A204.1 (cell line): ENCODE results near the gene UQCC5.

Source experiments
- FAIRE-seq: peaks from 2 replicates; lab custom pipeline; 2012; peaks lifted over from hg19 to GRCh38; lab: Jason Lieb, UNC

The UQCC5 gene

DNA sequence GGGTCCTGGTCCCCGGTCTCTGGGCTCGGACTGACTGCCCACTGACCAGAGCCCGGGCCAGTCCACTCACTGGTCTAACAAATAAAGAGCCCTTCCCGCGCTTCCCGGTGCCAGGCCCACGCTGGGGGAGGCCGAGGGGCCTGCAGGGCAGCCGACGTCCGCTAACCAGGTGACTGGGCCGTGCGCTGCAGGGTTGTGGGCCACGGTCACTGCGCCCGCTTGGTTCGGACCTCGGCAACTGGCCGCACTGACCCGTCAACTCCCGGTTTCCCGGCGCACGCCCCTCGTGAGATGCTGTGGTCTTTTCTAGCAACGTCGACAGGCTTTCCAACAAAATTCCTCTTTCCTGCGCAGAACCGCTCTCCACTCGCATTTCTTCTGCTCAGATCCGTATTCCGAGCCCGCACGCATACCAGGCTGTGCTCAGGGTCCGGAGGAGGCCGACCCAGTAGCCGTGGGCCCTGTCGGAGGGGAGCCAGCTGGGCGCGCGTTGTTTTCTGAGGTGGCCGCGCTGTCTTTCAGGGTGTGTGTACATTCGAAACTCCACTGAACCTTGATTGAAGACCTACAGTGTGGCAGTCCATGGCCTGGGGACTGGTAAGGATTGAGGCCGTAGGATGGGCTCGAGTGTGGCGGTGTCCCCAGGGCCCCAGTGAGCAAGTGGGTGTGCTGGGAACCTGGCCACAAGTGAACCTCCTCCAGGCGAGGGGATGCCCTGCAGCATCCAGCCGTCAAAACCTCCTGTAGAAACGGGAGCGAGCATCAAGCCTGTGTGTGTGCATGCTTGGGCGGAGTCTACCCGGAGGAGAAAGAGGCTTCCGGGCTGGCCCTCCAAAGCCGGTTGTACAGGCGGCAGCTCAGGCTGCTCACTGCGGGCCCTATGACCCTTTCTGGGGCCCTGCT, 1.9 kb upstream of the UQCC5 start:
- FAIRE-seq: no peak

DNA sequence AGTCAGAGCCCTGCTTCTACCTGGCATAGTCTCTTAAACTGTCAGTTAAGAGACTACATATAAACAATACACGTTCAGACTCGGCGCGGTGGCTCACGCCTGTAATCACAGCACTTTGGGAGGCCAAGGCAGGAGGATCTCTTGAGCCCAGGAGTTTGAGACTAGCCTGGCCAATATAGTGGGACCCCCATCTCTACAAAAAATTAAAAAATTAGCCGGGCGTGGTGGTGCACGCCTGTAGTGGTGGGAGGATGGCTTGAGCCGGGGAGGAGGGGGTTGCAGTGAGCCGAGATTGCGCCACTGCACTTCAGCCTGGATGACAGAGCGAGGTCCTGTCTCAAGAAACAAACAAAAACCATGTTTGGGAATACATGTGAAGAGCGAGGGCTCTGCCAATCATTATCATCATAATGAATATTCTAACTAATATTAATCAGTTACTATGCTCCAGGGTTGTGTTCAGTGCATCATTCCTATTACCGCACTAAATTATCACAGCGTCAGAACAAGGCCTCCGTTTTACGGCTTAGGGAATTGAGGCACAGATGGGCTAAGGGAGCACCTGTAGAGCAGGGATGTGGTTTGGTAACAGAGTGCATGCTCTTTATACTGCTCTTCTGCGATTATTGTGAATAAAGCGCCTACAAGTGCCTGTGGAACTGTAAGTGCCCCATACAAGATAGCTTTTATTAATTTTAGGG, 844 bp upstream of the UQCC5 start:
- FAIRE-seq: no peak

DNA sequence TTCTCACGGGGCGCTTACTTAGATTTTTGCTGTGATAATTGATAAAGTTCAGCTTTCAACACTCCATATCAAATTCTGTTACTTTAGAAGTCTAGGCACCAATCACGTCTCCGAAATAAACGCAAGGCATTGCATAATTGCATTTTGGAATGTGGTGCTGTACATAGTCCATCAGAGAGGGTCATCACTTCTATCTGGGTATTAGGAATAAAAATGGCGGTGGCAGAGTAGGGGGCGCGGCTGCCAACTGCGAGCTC, 365 bp upstream of the UQCC5 start:
- FAIRE-seq: no peak

DNA sequence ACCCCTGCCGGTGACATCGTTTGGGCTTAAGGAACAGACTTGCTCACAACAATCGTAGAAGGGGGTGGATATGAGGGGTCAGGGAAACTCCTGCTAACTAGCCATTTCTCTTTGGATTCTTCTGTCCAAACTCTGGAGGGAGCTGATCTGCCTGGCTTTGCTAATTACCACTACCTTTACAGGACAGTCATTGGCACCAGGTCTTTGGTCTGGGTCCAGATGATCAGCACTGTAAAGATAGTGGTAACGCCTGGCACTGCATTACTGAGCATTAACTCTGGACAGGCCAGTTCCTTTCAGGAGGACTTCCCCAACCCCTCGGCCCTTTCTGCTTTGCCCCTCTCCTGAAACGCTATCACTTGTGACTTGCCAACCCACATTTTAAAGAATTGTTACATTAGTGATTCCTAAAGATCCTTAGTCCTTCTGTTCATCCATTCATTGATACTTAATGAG, 788 bp downstream of the UQCC5 start:
- FAIRE-seq: no peak

DNA sequence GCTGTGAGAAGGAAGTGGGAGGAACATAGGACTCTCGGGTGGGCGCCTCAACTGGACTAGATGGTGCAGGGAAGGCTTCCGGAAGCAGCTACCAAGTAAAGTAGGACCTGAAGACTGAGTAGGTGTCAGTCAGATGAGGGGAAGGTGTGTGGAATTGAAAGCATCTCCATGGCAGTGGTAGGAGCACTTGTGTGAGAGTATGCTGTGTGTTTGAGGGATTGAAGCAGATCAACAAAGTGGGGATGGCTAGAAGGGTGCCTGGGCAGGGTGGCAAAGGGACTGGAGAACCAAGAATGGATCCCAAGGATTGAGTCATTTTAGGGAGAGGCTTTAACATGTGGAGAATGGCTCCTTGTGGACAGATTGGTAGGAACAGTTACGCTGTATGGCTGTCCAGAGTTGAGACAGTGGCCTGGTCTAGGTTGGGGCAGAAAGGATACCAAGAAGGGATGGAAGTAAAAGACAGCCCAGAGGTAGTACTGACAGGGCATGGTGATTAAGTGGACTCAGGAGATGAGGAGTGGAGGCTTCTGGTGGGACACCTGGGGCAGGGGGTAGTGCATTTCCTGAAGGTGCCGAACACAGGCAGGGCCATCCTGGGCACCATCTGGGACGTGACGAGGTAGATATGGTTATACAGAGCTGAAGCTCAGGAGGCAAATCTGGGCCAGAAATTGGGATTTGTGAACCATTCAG, 1.5 kb downstream of the UQCC5 start:
- no peak for FAIRE-seq

DNA sequence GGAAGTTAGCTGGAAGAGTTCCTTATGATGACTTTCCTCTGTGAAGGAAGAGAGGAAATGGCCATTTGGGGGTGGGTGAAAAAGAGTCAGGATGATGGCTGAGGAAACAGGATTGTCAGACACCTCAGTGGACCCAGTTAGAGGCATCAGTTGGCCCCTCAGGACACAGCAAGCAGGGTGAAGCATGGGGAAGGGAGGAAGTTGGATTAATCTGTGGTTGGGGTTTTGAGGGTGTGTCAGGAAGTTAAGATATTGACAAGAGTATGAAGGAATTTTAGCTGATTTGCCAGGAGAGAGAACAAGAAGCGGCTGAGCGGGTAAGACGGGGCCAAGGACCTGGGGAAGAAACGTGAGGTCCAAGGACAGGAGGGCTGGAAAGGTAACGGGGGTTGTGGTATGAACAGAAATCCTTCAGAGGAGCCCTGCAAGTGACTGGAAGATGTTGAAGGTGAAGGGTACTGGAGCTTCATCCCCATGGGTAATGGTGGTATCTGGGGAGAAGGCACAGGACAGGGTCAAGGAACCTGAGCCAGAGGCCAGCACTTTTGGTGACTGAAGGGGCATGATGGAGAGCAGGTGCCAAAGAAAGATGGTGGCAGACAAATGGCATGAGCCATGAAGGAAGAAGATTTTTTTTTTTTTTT, 2.7 kb downstream of the UQCC5 start:
- no peak for FAIRE-seq

DNA sequence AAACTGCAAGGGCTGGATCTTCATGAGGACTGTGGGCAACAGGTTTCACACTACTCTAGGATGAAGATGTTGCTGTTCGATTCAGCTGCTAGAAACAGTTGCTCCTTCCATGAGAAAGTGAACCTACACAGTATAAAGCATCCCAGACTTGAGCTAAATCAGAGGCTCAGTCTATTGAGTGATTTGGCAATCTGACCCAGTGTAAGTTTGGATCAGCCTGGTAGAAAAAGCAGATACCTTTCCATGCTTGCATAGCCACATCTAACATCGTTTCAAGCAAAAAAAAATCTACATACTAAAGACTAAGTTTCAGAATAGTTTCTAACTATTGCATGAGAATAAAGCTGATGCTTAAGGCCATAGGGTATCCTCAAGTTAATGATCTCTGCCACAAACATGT, 4.6 kb downstream of the UQCC5 start:
- FAIRE-seq: no peak

DNA sequence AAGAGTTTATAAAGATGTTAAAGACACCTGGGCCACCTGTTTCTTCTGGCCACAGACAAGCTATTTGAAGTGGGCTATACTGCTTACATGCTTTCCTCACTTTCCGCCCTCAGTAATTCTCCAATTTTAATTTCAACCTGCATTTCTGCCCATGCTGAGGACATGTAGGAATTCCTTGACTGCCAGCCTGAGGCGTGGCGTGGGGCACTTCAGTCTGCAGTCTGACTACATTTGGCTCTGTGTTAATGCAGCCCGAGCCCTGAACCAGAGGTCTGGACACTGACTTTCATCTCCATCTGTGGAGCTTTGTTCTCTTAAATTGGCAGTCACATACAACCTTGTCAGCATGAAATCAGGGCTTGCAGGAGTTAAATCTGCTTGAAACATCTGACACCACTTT, 8.5 kb downstream of the UQCC5 start:
- no peak for FAIRE-seq

DNA sequence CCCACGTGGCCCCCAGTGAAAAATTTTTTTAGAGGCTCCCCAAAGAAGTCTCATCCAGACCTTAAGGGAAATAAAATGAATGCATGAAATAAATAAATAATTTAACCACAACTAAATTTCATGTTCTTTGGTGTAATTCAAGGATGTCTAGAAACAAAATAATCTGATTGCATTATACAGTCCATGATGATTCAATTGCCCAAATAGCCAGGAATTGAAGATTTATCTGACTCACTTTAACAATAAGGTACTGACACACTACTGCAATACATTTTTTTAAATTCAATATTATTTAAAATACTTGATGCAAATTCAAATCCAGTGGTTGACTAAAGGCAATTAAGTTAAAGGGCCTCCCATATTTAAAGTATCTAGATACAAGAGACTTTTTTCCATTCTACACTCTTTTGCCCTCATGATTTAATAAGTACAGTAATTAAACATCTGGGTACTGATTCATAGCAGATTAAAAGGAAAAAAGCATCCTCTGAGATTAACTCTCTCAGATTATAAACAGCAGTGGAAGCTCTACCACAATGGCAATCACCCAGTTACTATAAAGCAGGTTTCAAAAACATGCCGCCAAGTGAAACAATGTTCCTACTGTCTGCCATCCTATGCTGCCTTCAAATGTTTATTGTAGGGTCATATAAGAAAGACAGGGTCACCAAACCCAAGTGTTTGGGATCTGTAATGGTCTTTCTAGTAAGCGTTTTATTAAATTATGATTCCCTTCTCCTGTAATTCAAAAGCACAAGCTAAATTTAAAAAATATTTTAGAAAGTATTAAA, 9.9 kb downstream of the UQCC5 start:
- FAIRE-seq: no peak

DNA sequence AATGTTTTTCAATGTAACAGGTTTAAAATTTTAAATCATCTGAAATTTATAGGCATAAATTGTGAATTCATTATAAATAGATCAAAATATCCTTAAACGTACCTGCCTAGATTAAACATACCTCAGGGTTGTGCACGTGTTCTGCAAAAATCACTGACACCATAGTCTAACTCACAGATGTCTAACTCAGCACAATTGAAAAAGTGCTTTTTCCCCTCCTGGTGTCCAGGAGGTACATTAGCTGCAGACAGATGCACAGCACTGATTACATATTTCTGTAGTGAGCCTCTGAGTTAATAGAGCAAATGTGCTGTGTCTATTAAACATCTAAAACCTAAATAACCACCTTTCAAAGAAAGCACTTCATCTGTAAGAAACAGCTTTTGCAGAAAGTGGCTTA, 10.7 kb downstream of the UQCC5 start:
- FAIRE-seq: no peak

DNA sequence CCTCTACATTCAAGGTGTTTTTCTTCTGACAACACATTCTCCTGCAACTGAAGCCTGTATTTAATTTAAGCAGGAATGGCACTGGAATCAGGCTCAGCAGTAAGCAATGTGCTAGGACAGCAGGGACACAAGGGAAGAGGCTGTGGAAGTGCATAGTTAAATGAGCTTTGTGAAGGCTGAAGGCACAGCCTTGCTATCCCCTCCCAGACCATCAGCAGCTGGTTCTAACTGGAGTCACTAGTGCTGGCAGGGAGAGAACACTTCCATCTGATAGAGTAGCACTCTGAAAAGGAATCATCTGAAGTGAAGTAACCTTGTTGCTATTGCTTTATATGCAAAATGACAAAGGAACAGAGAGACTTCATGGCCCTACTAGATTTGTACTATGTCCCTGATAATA, 14.7 kb downstream of the UQCC5 start:
- no peak for FAIRE-seq

DNA sequence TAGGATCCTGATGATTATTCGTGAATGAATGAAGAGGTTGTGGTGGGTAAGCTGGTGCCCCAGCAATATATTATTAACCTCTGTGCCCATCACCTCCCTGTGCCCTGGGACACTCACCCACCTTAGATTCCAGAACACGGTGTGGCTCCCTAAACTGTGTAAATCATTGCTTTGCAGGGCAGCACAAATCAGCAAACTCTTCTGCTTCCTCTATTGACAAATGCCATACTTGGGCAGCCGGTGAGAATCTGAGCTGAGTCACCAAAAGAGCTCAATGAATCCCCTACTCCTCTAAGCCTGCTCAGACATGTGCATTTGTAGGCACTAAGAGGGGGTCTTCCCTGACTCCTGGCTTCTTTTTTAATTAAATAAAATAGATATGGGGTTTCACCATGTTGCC, 15.7 kb downstream of the UQCC5 start:
- no peak for FAIRE-seq

DNA sequence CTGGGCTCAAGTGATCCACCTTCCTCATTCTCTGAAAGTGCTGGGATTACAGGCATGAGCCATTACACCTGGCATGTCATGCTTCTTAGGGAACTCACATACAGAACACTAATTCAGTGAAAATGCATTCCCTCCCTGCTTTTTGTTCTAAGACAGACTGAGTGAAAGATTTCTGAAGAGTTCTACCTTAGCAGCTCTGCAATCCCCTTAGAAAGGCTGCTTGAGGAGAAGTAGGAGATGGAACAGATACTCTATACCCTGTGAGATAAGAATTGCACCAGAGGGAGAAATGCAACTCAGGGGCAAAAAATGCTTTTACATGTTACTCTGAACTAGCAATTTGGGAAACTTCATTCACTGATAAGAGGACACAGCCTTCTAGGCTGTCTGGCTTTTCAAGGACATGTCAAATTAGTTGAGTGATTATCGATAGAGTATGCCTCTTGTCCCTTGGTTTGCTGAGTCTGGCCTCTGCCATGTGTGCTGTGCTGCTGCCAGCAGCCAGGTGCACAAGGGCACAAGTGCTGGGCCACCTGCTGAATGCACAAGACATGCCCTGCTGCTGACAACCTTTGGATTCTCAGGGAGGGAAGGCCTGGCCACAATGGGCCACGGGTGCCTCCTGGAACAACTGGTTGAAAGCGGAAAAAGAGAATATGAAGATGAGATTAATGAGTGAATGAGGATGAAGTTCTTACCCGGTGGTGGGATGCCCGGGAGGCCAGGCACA, 17.8 kb downstream of the UQCC5 start:
- FAIRE-seq: no peak

DNA sequence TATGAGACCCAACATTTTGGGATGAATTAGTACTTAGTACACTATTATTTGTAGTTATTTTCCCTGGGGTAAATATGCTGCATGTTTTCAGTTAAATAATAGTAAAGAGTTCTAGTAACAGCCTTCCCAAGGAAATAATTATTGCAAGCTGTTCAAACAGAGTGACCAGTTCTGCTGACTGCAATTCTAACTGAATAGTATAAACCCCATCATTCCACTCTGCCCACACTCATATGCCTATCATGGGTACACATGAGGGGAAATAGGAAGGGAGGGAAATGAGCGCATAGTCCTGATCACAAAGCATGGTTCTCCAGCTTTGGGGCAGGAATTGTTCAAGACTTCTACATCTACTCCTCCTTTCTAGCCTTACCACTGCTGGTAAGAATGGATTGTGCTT, 18.7 kb downstream of the UQCC5 start:
- no peak for FAIRE-seq

DNA sequence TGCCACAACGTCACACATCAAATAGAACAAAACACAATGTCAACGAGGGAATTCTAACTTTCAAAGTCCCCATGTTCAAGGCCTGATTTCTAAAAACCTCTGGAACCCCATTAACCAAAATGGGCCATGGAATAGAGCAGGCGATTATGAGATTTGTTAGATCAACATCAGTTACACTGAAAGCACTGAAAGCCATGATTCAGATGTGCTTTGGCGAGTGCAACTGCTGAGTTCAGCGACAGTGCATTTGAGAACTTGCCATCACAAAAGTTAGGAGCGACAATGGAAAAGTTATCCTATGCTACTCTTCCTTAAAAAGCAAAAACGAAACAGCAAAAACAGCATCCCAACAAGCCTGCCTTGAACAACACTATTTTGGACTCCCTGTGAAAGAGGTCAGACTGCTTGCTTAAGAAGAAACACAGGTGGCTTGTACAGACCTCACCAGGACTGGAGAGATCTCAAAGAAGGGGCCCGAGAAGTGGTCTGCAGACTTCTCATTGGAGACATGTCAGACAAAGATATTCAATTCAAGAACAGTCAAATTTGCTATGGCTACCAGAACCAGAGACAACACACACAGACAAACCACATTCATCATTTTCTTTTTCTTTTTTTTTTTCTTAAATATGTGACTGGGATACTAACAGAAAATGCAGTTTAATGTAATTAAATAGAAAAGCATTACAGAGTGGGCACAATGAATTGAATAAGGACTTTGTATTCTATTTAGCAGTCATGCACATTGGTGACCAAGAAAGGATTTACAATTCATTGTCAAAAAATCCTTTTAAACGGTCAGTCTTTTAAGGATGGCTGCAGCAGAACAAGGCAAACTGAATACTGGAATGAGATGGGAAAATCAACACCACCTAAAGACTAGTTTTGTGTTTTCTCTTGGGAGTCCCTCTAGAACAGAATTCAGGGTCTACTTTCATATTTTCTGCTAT, 20.9 kb downstream of the UQCC5 start:
- no peak for FAIRE-seq

DNA sequence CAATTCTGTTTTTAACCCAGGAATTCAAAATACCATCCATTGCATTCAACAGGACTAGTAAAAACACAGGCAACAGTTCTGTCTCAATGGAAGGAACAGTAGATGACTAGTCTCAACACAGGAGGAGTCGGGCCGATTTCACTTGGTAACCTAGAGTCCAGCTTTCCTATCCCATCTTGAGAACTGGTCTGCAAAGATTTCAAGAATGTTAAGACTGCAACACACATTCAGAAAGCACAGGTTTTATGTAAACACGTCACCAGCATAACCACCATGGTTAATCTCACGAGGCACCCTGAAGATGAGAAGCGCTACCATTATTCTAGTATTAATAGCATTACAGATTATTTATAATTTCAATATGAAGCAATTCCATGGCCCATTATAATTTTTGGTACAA, 22.0 kb downstream of the UQCC5 start:
- no peak for FAIRE-seq

DNA sequence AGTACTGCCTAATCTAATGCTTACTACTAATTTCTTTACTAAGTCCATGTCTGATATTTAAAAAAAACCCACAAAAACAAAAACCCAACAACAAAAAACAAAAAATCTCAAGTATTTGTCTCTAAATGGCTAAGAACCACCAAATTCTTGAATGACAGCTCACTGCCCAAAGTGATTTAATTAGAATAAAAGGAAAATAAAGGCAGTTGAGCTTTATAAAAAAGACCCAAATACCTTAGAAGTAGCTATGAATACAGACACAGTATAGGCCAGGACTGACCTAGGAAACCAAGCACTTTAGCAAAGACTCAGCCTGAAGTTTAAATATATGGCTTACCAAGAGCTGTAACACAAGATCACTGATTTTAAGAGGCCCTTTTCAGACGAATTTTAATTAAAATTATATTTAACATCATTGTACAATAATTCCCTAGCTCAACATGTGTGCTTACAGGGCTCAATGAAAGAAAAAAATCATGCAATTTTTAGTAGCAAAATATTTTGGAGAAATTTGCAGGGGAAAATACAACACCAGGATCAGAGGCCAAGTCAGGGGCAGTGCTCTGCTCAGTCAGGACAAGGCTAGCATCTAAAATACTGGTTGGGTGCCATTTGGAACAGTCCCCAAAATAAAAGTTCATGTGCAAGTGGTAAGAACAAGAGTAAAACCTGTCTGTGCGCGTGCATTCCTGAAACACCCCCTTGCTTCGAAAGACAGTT, 24.8 kb downstream of the UQCC5 start:
- no peak for FAIRE-seq

DNA sequence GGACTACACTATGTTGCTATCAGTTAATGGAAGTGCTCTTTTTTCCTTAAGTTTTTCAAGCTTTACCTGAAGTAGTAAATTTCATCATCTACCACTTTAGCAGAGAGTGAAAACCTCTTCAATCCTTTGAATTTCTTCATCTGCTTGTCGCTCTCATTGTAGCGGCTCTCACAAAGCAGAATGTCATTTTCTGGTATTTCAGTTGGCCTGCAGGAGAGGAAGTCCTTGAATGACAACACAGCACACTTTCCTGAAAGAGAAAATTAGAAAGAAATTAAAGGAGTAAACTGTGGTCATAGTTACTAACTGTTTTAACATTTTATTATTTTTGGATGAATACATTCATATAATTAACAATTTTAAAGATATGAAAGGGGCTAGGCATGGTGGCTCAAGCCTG, 27.6 kb downstream of the UQCC5 start:
- no peak for FAIRE-seq

DNA sequence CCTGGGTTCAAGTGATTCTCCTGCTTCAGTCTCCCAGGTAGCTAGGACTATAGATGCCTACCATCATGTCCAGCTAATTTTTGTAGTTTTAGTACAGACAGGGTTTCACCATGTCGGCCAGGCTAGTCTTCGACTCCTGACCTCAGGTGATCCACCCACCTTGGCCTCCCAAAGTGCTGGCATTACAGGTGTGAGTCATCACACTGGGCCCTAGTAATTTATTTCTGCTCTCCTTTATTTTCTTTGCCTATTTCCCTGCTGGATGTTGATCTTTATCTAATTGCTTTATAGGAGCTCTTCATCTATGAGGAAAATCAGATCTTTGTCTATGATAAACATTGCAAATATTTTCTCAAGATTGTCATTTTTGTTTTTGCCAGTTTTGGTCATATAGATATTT, 31.7 kb downstream of the UQCC5 start:
- FAIRE-seq: no peak

DNA sequence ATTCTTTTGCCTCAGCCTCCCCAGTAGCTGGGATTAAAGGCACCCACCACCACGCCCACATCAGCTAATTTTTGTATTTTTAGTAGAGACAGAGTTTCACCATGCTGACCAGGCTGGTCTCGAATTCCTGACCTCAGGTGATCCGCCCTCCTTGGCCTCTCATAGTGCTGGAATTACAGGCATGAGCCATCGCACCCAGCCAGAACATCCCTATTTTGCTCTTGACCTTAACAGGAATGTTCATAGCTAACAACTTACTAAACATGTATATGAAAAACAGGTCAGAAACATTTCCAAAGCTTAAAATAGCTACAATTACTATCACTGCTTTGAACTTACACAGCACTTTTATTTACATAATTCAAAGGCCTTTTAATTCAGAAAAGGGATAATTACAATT, 33.7 kb downstream of the UQCC5 start:
- no peak for FAIRE-seq
